Activated CD4-positive, alpha-beta memory T cell treated with anti-CD3 and anti-CD28 coated beads, Interleukin-2, amount 10 ng/mL, durations not matched to agents 7 days and 5 days (primary cell): ENCODE results near the gene TMEM132D. TPM values are rescaled to one million over a fixed set of nuclear protein-coding genes. Genes with fewer than 3 reads are reported as not detected.

Source experiments
- CTCF ChIA-PET: fragments of 350-600 bp; sonication (Branson Sonifier 250); formaldehyde crosslinking; loops from one replicate; lab custom pipeline; 2021; ENCODE audit warnings: antibody characterized with exemption, inconsistent platforms; lab: Charles Lee
- POLR2A ChIA-PET: fragments of 350-600 bp; sonication (Branson Sonifier 250); formaldehyde crosslinking; loops from one replicate; lab custom pipeline; 2021; ENCODE audit warnings: antibody characterized with exemption; lab: Charles Lee
- DNase-seq: peaks from one replicate; pipeline ENCODE4 v3.0.0-alpha.2; 2020
- H3K27ac Mint-ChIP-seq: one replicate; pipeline ENCODE4 v1.8.0; 2021; ENCODE audit warnings: mild to moderate bottlenecking, mixed read lengths
- H3K27me3 Mint-ChIP-seq: one replicate; pipeline ENCODE4 v1.8.0; 2021; ENCODE audit warnings: mixed read lengths
- H3K36me3 Mint-ChIP-seq: one replicate; pipeline ENCODE4 v1.8.0; 2021; ENCODE audit warnings: low read depth, mixed read lengths
- H3K4me1 Mint-ChIP-seq: one replicate; pipeline ENCODE4 v1.8.0; 2021; ENCODE audit warnings: mixed read lengths
- H3K4me3 Mint-ChIP-seq: one replicate; pipeline ENCODE4 v1.8.0; 2021; ENCODE audit warnings: mild to moderate bottlenecking, mixed read lengths
- H3K9me3 Mint-ChIP-seq: one replicate; pipeline ENCODE4 v1.8.0; 2021; ENCODE audit warnings: mixed read lengths
- total RNA-seq, 2 experiments: library from RNA; stranded (reverse); gene quantifications; one replicate each; pipeline ENCODE4 v1.2.3, GENCODE V29; 2021

Gene TMEM132D
- total RNA-seq, 2 experiments from 2014 or later = not detected

DNA sequence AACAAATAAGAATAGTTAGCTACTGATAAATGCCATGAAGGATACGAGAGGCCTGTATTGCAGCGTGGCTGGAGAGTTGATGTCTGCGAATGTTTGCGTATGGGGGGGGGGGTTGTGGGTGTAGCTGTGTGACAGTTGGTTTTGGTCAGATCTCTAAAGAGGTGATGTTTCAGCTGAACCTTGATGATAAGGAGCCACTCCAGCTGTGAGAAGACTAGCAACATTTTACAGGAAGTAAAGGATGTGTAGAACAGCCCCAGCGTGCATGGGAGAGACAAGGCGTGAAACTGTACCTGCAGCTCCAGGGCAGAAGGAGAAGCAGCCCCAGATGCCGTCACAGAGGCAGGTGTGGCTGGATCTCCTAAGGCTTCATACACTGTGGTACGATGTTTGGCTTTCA is 416.9 kb downstream of the TMEM132D start:
- ChIA-PET POLR2A (no interaction called here), CTCF (no interaction called here)
- no peaks in the 10 kb centered on the region for H3K36me3 Mint-ChIP-seq

DNA sequence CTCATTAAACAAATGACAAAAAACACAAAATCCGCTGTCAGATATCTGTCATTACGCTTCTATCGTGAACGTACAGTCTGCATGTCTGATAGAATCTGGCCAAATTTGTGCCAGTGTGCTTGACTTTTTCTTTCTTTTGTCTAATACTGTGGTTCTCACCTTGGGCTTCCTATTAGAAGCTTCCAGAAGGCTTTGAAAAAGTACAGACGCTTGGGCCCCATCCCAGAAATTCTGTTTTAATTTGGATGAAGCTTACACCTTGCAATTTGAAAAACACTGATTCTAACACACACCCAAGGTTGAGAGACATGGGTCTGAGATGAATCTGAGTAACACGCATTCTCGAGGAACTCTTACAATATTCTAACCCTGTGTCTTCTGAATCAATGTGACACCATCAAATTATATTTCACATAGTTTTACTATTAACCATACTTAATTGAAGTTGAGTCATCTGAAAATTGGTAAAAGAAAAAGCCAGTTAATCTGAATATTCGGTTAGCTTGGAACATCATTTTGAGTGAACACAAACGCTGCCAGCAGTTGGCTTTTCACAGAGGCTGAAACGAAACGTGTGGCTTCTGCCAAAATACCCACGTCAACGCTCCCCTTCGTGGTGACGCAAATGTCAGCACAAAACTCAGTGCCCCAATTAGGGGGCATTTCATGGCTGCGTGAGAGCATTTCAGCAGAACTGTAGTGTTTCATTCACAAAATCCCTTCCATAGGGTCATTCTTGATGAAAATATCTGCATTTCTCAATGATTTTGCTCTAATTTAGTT is 420.5 kb downstream of the TMEM132D start:
- H3K36me3 Mint-ChIP-seq = no peaks in the 10 kb centered on the region
- no peak overlapping the region for H3K4me3 Mint-ChIP-seq
- no peaks in the 10 kb centered on the region for H3K27me3 Mint-ChIP-seq
- no peak overlapping the region for H3K27ac Mint-ChIP-seq
- ChIA-PET CTCF (no interaction called here), POLR2A (no interaction called here)
- H3K4me1 Mint-ChIP-seq = no peaks in the 10 kb centered on the region
- DNase-seq = no peak
- peaks cover 10% of the 10 kb centered on the region for H3K9me3 Mint-ChIP-seq

More for the DNA sequence above, 416.9 kb downstream of the TMEM132D start:
- H3K9me3 Mint-ChIP-seq = peaks cover 11% of the 10 kb centered on the region
- H3K27me3 Mint-ChIP-seq = no peaks in the 10 kb centered on the region
- no peak overlapping the region for H3K4me3 Mint-ChIP-seq
- H3K4me1 Mint-ChIP-seq = no peaks in the 10 kb centered on the region
- H3K27ac Mint-ChIP-seq = no peak overlapping the region
- no peak for DNase-seq

DNA sequence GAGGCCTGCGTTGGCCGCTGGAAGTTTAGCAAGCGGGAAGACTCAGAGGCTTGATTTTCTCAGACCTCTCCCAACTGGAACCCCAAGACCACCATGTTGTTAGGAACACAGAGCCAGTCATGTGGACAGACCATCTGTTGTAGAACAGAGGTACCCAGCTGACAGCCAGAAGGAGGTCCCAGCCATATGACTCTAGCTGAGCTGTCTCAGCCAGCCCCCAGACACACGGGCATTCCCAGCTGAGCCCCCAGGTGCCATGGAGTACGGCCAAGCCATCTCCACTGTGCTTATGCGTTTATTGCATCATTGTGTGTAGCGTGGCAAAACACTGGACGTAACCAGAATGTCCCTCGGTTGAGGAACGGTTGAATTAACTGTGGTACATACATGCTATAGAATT is 421.9 kb downstream of the TMEM132D start:
- Mint-ChIP-seq H3K27ac (no peak overlapping the region), H3K36me3 (no peaks in the 10 kb centered on the region), H3K27me3 (no peaks in the 10 kb centered on the region), H3K4me3 (no peak overlapping the region), H3K4me1 (no peaks in the 10 kb centered on the region), H3K9me3 (peaks cover 10% of the 10 kb centered on the region)
- no peak for DNase-seq
- CTCF ChIA-PET = no interaction called here
- POLR2A ChIA-PET = no interaction called here

DNA sequence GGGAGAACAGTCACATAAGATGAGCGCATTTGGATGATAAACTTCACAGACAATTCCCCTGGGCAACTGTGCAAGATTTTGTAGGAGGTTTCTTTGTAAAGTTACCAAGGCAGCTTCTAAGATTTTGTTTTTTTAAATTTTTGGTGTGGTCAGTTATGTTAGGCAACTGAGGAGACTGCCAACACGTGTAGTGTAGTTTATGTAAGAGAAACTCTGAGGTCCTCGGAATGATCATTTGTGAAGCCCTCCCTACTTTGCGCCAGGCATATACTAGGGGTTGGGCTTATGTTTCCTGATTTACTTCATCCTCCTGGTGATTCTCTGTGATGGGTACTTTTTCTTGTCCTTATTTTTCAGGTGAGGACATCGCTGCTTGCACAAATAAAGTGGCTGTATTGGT is 433.6 kb downstream of the TMEM132D start:
- ChIA-PET POLR2A (no interaction called here), CTCF (no interaction called here)
- no peaks in the 10 kb centered on the region for H3K36me3 Mint-ChIP-seq
- H3K9me3 Mint-ChIP-seq = peaks cover 9% of the 10 kb centered on the region
- H3K4me3 Mint-ChIP-seq = no peak overlapping the region
- DNase-seq = no peak
- no peaks in the 10 kb centered on the region for H3K4me1 Mint-ChIP-seq
- no peaks in the 10 kb centered on the region for H3K27me3 Mint-ChIP-seq
- H3K27ac Mint-ChIP-seq = no peak overlapping the region

DNA sequence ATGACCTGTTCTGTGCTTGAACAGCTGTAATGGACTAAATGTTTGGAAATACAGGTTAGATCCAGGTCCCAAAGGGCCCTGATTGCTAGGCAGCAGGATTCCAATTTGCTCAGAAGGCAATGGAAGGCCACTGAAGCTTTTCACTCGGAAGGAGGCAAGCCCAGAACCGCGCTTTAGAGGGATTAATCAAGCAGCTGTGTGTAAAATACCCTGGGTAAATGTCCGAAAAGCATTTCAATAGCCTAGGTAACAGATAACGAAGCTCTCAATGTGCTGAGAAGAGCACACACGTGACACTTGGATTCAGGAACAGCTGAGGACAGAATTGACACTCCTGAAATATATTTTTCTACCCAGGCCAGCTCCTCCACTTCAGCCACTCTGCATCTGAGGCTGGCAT is 436.1 kb downstream of the TMEM132D start:
- H3K4me1 Mint-ChIP-seq = no peaks in the 10 kb centered on the region
- no peaks in the 10 kb centered on the region for H3K36me3 Mint-ChIP-seq
- H3K9me3 Mint-ChIP-seq = peaks cover 9% of the 10 kb centered on the region
- H3K4me3 Mint-ChIP-seq = no peak overlapping the region
- DNase-seq = no peak
- ChIA-PET POLR2A (no interaction called here), CTCF (no interaction called here)
- no peak overlapping the region for H3K27ac Mint-ChIP-seq
- H3K27me3 Mint-ChIP-seq = no peaks in the 10 kb centered on the region

DNA sequence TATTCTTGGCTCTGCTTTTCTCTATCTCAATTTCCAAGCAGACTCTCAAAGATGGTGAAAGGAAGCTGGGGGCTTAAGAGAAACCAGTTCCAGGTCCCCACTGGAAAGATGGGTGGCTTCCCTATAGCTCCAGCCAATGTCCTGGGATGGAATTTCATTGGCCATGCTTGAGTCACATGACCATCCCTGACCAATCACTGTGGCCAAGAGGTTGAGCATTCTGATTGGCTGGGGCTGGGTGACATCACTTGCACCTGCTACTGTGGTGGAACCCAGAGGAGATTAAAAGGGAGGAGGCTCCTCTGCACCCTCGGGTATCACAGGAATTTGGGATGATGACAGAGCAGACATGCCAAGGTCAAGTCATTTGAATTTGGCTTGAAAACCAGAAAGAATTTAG is 436.5 kb downstream of the TMEM132D start:
- ChIA-PET POLR2A (no interaction called here), CTCF (no interaction called here)
- peaks cover 9% of the 10 kb centered on the region for H3K9me3 Mint-ChIP-seq
- no peaks in the 10 kb centered on the region for H3K27me3 Mint-ChIP-seq
- H3K27ac Mint-ChIP-seq = no peak overlapping the region
- no peak for DNase-seq
- H3K36me3 Mint-ChIP-seq = no peaks in the 10 kb centered on the region
- H3K4me3 Mint-ChIP-seq = no peak overlapping the region
- H3K4me1 Mint-ChIP-seq = no peaks in the 10 kb centered on the region

DNA sequence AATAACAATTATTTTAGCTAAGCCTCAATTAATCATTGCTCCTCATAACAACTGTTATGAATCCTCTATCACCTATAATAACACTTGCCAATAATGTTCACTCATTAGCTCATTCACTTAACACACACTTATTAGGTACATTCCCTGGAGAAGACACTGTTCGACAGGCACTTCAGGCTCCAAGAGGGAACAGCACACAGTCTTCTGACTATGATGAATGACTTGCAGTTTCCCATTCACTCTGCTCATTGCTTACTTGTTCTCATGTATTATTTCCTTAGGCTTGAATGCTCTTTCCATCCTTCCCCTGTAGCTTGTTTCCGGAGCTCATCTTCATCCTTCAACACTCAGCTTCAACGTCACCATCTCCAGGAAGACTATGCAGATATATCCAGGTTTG is 437.3 kb downstream of the TMEM132D start:
- H3K27ac Mint-ChIP-seq = no peak overlapping the region
- no peak overlapping the region for H3K4me3 Mint-ChIP-seq
- DNase-seq = no peak
- H3K27me3 Mint-ChIP-seq = no peaks in the 10 kb centered on the region
- no peaks in the 10 kb centered on the region for H3K36me3 Mint-ChIP-seq
- POLR2A ChIA-PET = no interaction called here
- peaks cover 12% of the 10 kb centered on the region for H3K9me3 Mint-ChIP-seq
- H3K4me1 Mint-ChIP-seq = no peaks in the 10 kb centered on the region
- CTCF ChIA-PET = no interaction called here

DNA sequence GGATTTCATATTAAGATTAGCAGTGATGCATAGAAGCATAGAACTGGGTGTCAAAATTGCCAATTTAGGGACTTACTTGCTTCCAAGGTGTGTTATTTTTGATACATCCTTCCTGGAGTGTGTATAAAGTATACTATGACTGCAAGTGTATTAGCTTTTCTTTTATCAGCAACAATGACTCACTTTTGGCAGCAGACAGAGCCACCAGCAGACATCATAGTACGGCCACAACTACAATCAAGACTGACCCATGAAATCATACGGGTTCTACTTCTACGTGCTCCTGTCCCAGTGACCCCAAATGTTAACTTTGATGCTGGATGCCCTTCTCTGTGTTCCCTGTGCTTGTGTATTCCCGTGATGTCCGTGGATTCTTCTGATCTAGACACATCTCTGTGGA is 443.9 kb downstream of the TMEM132D start:
- Mint-ChIP-seq H3K4me3 (no peak overlapping the region), H3K36me3 (no peaks in the 10 kb centered on the region), H3K27ac (no peak overlapping the region), H3K27me3 (no peaks in the 10 kb centered on the region), H3K9me3 (peaks cover 7% of the 10 kb centered on the region), H3K4me1 (no peaks in the 10 kb centered on the region)
- no peak for DNase-seq
- CTCF ChIA-PET = no interaction called here
- POLR2A ChIA-PET = no interaction called here

DNA sequence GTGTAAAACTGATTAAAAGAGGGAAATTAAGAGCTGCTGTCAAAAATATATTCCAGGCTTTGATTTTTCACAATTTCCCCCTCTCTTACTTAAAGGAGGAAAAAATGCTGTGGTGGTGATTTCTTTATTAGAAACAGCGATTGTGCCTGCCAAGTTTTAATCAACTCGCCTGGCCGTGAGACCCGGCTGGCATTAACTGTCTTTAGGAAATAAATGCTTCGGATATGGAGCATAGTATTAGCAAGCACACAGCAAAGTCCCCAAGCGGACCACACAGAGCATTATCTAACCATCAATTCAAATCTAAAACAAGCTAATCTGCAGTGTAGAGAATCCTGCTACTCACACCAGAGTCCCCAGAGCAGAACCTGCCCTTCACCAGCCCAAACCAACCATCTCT is 457.1 kb downstream of the TMEM132D start:
- H3K9me3 Mint-ChIP-seq = peaks cover 10% of the 10 kb centered on the region
- no peak overlapping the region for H3K4me3 Mint-ChIP-seq
- no peak for DNase-seq
- CTCF ChIA-PET = no interaction called here
- no peak overlapping the region for H3K27ac Mint-ChIP-seq
- POLR2A ChIA-PET = no interaction called here
- no peaks in the 10 kb centered on the region for H3K4me1 Mint-ChIP-seq
- no peaks in the 10 kb centered on the region for H3K36me3 Mint-ChIP-seq
- H3K27me3 Mint-ChIP-seq = no peaks in the 10 kb centered on the region

DNA sequence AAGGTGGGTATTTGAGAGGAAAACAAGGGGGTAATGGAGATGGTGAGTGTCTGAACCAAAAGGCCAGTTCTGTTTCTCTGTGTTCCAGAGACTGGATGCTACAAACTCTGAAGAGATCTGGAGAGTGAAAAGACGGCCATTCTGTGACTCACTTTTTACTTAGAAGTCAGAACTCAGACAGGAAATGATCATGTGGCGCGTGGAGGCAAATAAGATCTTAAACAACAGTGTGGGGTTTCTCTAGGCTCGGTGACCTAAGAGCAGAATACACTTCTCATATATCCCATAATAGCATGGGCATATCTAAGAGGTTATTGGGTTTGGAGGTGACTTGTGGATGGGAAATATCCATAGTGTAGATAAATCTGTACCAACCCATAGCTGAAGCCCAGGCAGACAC is 463.5 kb downstream of the TMEM132D start:
- POLR2A ChIA-PET = no interaction called here
- no peaks in the 10 kb centered on the region for H3K27me3 Mint-ChIP-seq
- CTCF ChIA-PET = no interaction called here
- H3K9me3 Mint-ChIP-seq = peaks cover 28% of the 10 kb centered on the region
- no peaks in the 10 kb centered on the region for H3K36me3 Mint-ChIP-seq
- H3K4me1 Mint-ChIP-seq = no peaks in the 10 kb centered on the region
- no peak for DNase-seq
- no peak overlapping the region for H3K27ac Mint-ChIP-seq
- no peak overlapping the region for H3K4me3 Mint-ChIP-seq

DNA sequence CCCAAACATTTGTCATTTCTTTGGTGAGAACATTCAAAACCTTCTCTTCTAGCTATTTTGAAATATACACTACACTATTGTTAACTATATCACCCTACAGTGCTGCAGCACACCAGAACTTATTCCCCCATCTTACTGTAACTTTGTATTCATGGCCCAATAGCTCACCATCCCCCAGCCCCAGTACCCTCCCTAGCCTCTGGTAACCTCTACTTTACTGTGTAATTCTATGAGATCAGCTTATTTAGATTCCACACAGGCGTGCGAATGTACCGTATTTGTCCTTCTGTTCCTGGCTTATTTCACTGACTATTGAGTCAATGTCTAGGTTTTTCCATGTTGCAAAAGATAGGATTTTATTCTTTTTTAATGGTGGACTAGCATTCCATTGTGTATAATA is 469.0 kb downstream of the TMEM132D start:
- no peaks in the 10 kb centered on the region for H3K4me1 Mint-ChIP-seq

DNA sequence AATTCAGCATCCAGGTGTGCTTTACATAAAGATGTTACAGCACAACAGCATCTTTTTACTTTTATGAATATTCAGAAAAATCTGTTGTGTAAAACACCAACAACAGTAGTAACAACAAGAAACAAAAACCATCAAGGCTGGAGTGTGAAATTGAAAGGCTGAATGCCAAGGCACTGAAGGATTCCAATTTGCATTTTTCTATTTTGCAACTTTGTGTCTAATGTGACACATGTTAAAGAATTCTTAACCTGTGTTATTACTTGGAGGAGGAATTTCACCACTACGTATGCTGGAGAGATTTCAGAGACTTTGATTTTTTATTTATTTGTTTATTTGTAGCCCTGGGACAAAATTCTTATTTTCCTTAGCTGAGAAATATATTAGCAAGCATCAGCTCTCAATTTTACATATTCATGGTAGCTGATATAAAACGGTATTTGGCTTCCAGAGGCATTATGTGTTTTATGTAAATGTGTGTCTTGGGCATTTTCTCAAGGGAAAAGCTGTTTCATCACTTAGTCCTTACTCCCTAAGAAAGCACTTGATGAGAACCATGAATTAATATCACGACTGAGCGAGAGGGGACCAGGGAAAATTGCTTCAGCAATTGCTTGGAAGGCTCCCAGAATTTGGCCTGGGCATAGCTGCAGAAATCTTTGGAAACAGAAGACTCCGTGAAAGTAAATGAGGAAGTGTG is 475.4 kb downstream of the TMEM132D start:
- H3K27me3 Mint-ChIP-seq = no peaks in the 10 kb centered on the region
- H3K4me3 Mint-ChIP-seq = no peak overlapping the region
- no peak for DNase-seq
- POLR2A ChIA-PET = no interaction called here
- no peaks in the 10 kb centered on the region for H3K4me1 Mint-ChIP-seq
- peaks cover 18% of the 10 kb centered on the region for H3K9me3 Mint-ChIP-seq
- no peaks in the 10 kb centered on the region for H3K36me3 Mint-ChIP-seq
- CTCF ChIA-PET = no interaction called here
- no peak overlapping the region for H3K27ac Mint-ChIP-seq

More for the DNA sequence above, 469.0 kb downstream of the TMEM132D start:
- Mint-ChIP-seq H3K9me3 (peaks cover 24% of the 10 kb centered on the region), H3K27ac (no peak overlapping the region), H3K36me3 (no peaks in the 10 kb centered on the region), H3K4me3 (no peak overlapping the region), H3K27me3 (no peaks in the 10 kb centered on the region)
- POLR2A ChIA-PET = no interaction called here
- DNase-seq = no peak
- CTCF ChIA-PET = no interaction called here

DNA sequence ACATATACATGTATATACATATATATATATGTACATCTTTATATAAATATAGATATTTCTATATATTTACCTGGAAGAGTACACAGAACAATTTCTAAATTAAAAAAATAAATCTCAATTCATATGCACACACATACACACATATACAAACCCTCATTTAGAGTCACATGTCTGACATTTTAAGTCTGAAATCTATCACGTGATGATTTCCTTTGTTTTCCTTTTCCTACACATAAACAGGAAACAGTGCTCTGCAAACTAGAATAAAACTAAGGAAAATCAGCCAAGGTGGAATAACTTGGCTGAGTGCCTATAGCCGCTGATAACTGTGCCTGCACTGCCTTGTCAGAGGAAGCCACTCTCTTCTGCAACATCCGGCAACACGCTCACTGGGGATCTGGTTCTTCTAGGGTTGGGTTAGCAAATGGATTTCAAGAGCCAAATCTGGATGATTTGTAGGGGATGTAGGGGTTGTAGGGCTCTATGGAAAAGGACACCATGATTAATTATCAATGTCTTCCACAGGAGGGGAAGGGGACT is 480.7 kb downstream of the TMEM132D start:
- POLR2A ChIA-PET = no interaction called here
- no peaks in the 10 kb centered on the region for H3K27me3 Mint-ChIP-seq
- H3K4me1 Mint-ChIP-seq = no peaks in the 10 kb centered on the region
- peaks cover 10% of the 10 kb centered on the region for H3K9me3 Mint-ChIP-seq
- no peak for DNase-seq
- H3K4me3 Mint-ChIP-seq = no peak overlapping the region
- CTCF ChIA-PET = no interaction called here
- no peaks in the 10 kb centered on the region for H3K36me3 Mint-ChIP-seq
- no peak overlapping the region for H3K27ac Mint-ChIP-seq
